ENCODE results near the gene ENAH. TPM values are rescaled to one million over a fixed set of nuclear protein-coding genes. Genes with fewer than 3 reads are reported as not detected.
"Not testable (repeated sequence)": the region's sequence is repeated elsewhere in the genome, so short reads cannot be mapped to it uniquely, and the experiment has no call there.

Gene ENAH
- total RNA-seq, 1 donor from 2014 or later, result 434 TPM

DNA sequence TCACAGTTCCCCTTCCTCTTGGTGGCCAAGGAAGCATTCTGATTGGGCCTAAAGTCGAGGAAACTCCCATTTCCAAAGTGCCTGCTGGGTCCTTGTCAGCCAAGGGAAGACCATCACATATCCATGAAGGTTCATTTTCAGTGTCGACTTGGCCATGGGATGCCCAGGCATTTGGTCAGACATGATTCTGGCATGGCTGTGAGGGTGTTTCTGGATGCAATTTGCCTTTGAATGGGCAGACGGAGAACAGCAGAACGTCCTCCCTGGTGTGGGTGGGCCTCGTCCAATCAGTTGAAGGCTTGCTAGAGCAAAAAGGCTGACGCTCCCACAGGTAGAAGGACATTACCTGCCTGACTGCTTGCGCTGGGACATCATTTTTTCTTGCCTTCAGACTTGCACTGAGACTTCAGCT, 176.8 kb downstream of the ENAH start:
- H3K4me1 Mint-ChIP-seq (ENCODE audit: low read depth), result peaks cover 12% of the 10 kb centered on the region
- TF ChIP-seq, protein P1, sequence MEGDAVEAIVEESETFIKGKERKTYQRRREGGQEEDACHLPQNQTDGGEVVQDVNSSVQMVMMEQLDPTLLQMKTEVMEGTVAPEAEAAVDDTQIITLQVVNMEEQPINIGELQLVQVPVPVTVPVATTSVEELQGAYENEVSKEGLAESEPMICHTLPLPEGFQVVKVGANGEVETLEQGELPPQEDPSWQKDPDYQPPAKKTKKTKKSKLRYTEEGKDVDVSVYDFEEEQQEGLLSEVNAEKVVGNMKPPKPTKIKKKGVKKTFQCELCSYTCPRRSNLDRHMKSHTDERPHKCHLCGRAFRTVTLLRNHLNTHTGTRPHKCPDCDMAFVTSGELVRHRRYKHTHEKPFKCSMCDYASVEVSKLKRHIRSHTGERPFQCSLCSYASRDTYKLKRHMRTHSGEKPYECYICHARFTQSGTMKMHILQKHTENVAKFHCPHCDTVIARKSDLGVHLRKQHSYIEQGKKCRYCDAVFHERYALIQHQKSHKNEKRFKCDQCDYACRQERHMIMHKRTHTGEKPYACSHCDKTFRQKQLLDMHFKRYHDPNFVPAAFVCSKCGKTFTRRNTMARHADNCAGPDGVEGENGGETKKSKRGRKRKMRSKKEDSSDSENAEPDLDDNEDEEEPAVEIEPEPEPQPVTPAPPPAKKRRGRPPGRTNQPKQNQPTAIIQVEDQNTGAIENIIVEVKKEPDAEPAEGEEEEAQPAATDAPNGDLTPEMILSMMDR (IDR thresholded peaks at IDR 0.05), result no peak
- no peak overlapping the region for H3K4me3 Mint-ChIP-seq (ENCODE audit: unreplicated experiment)
- H3K9me3 Mint-ChIP-seq (ENCODE audit: low read depth), result no peaks in the 10 kb centered on the region
- H3K36me3 Mint-ChIP-seq (ENCODE audit: low read depth), result no peaks in the 10 kb centered on the region
- no peak overlapping the region for H3K27ac Mint-ChIP-seq (ENCODE audit: unreplicated experiment)
- H3K27me3 Mint-ChIP-seq (ENCODE audit: low read depth), result no peaks in the 10 kb centered on the region
- no peak for DNase-seq (ENCODE audit: low spot score)

DNA sequence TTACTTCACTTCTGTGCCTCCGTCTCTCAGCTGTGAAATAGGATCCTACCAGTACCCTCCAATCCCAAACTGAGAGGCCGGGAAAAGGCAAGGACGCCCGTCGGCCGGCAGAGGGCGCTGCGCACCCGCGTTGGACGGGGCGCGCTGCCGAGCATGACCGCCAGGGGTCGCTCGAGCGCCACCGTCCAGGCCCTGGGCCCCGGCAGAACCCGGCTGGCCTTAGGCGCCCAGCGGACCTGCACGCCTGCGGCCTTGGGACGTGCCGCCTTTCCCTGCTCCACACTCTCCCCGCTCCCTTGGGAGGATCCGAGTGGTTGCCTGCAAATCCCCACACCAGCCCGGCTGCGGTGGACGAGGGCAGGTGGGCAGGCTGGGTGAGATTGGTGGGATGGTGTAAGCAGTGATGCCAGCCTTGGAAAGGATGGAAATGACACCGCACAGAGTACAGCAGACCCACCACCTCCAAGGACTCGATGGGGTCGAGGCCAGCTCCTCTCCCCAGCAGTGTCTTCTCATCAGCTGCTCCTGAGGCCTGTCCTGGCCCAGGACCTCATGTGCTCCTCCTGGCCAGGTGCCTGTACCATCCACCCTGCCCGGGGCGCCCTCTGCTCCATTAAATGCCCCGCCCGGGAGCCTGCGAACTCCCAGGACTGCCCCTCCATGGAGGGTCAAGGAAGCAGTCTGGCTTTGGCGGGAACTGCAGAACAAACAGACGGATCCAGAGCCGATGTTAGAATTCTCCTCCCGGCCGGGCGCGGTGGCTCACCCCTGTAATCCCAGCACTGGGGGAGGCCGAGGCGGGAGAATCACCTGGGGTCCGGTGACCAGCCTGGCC, 177.7 kb downstream of the ENAH start:
- H3K27ac Mint-ChIP-seq (ENCODE audit: unreplicated experiment), result no peak overlapping the region
- no peak overlapping the region for H3K4me3 Mint-ChIP-seq (ENCODE audit: unreplicated experiment)
- TF ChIP-seq, protein P1 (IDR thresholded peaks at IDR 0.05), result peak; percentile 100
- H3K4me1 Mint-ChIP-seq (ENCODE audit: low read depth), result peaks cover 11% of the 10 kb centered on the region
- no peaks in the 10 kb centered on the region for H3K27me3 Mint-ChIP-seq (ENCODE audit: low read depth)
- DNase-seq (ENCODE audit: low spot score), result no peak
- H3K36me3 Mint-ChIP-seq (ENCODE audit: low read depth), result no peaks in the 10 kb centered on the region
- no peaks in the 10 kb centered on the region for H3K9me3 Mint-ChIP-seq (ENCODE audit: low read depth)

DNA sequence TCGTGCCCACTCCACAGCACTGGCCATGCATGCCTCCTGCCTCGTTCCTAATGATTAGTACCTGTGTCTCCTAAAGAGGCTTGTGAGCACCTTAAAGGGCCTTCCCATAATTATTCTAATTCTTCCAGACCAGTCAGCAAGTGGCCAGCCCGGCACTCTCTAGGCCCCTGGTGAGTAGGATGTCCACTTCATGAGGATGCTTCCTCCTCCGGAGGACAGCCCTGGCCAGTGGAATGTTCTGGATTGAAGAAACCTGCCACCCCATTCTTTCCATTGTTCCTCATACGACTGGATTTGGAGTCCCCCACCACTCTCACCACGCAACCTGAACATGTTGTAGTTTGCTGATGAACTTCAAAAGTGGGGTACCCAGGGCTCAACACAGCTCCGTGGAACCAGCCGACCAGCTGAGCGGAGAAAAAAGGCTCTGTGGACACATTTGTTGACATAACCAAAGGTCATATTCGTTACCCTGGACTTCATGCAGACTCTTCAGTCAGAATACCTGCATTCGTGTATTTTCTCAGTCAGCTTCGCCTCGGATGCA, 178.4 kb downstream of the ENAH start:
- no peak overlapping the region for H3K4me3 Mint-ChIP-seq (ENCODE audit: unreplicated experiment)
- H3K27me3 Mint-ChIP-seq (ENCODE audit: low read depth), result no peaks in the 10 kb centered on the region

DNA sequence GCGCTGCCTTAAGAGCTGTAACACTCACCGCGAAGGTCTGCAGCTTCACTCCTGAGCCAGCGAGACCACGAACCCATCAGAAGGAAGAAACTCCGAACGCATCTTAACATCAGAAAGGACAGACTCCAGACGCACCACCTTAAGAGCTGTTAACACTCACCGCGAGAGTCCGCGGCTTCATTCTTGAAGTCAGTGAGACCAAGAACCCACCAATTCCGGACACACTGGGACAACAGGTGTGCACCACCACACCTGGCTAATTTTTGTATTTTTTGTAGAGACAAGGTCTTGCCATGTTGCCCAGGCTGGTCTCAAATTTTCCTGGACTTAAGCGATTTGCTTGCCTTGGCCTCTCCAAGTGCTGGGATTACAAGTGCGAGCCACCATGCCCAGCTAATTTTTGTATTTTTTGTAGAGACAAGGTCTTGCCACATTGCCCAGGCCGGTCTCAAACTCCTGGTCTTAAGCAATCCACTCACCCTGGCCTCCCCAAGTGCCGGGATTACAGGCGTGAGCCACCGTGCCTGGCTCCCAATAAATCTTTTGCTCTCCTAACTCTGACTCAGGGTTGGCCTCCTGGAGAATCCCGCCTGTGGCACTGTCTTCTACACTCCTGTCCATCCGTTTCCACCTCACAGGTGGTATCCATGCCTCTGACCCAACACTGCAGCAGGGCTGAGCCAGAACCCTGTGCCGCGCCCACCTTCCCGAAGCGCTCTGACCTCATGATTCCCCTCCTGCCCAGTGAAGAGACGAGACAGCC, 179.1 kb downstream of the ENAH start:
- DNase-seq (ENCODE audit: low spot score); H3K36me3 Mint-ChIP-seq (ENCODE audit: low read depth); H3K4me3 Mint-ChIP-seq (ENCODE audit: unreplicated experiment); H3K9me3 Mint-ChIP-seq (ENCODE audit: low read depth); H3K27ac Mint-ChIP-seq (ENCODE audit: unreplicated experiment); H3K27me3 Mint-ChIP-seq (ENCODE audit: low read depth): not testable (repeated sequence)
- H3K4me1 Mint-ChIP-seq (ENCODE audit: low read depth), result peaks cover 11% of the 10 kb centered on the region

More for the DNA sequence above, 178.4 kb downstream of the ENAH start:
- TF ChIP-seq, protein P1 (IDR thresholded peaks at IDR 0.05), result no peak
- Mint-ChIP-seq H3K9me3 (ENCODE audit: low read depth) (no peaks in the 10 kb centered on the region), H3K4me1 (ENCODE audit: low read depth) (peaks cover 11% of the 10 kb centered on the region), H3K36me3 (ENCODE audit: low read depth) (no peaks in the 10 kb centered on the region), H3K27ac (ENCODE audit: unreplicated experiment) (no peak overlapping the region)
- no peak for DNase-seq (ENCODE audit: low spot score)

DNA sequence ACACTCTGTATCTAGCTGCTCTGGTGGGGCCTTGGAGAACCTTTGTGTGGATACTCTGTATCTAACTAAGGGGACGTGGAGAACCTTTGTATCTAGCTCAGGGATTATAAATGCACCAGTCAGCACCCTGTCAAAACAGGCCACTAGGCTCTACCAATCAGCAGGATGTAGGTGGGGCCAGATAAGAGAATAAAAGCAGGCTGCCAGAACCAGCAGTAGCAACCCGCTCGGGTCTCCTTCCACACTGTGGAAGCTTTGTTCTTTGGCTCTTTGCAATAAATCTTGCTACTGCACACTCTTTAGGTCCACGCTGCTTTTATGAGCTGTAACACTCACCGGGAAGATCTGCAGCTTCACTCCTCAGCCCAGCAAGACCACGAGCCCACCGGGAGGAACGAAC, 179.7 kb downstream of the ENAH start:
- not testable (repeated sequence) for H3K36me3 Mint-ChIP-seq (ENCODE audit: low read depth); DNase-seq (ENCODE audit: low spot score); H3K9me3 Mint-ChIP-seq (ENCODE audit: low read depth); H3K27me3 Mint-ChIP-seq (ENCODE audit: low read depth); H3K4me3 Mint-ChIP-seq (ENCODE audit: unreplicated experiment); H3K27ac Mint-ChIP-seq (ENCODE audit: unreplicated experiment)
- peaks cover 11% of the 10 kb centered on the region for H3K4me1 Mint-ChIP-seq (ENCODE audit: low read depth)

All from chondrocyte (in vitro differentiated cells).